Endothelial cell of umbilical vein (primary cell): Measurements from ENCODE around the gene ADRM1. TPM values are rescaled to one million over a fixed set of nuclear protein-coding genes. Genes with fewer than 3 reads are reported as not detected.

Experiments
- BruUV-seq: library from RNA; stranded (reverse); fragments of 400-500 nt; replicated peaks from 2 replicates; lab custom pipeline; 2021; lab: Mats Ljungman, UMichigan
- CTCF ChIA-PET: fragments of 300-600, 350-600 bp; sonication (Branson Sonifier 250); formaldehyde crosslinking; loops from one replicate; lab custom pipeline; 2021; ENCODE audit warnings: antibody characterized with exemption, inconsistent platforms; lab: Charles Lee
- POLR2A ChIA-PET: fragments of 300-600, 350-600 bp; sonication (Branson Sonifier 250); formaldehyde crosslinking; loops from one replicate; lab custom pipeline; 2021; ENCODE audit warnings: antibody characterized with exemption, inconsistent platforms; lab: Charles Lee
- DNase-seq: peaks from one replicate; pipeline ENCODE4 v3.0.0-alpha.2; 2011; ENCODE audit warnings: low read depth, low spot score
- FAIRE-seq: peaks from 2 replicates; lab custom pipeline; 2011; peaks lifted over from hg19 to GRCh38; lab: Jason Lieb, UNC
- H2AFZ ChIP-seq: 2 replicates; pipeline ENCODE4 v1.6.0; 2012; ENCODE audit warnings: low read depth, low read length, control low read depth, inconsistent platforms
- H3K27ac ChIP-seq: 2 replicates; pipeline ENCODE4 v1.5.1; 2011; ENCODE audit warnings: low read depth, mild to moderate bottlenecking, control low read depth, low read length, moderate library complexity; ENCODE audit not compliant: insufficient read depth
- H3K27me3 ChIP-seq, 2 experiments: 2 replicates each; pipeline versions ENCODE4 v1.6.0 to v1.6.1; 2011; ENCODE audit warnings: low read length in 2 of 2, mixed read lengths in 1 of 2; ENCODE audit not compliant: control insufficient read depth in 2 of 2, insufficient read depth in 2 of 2
- H3K36me3 ChIP-seq, 2 experiments: 2 replicates in 1 of 2; 3 replicates in 1 of 2; pipeline ENCODE4 v1.5.1; 2011; ENCODE audit warnings: low read length in 2 of 2, mild to moderate bottlenecking in 1 of 2, moderate library complexity in 1 of 2; ENCODE audit not compliant: control insufficient read depth in 2 of 2, insufficient read depth in 2 of 2; ENCODE audit errors: extremely low read depth in 1 of 2
- H3K4me1 ChIP-seq: 3 replicates; pipeline ENCODE4 v1.5.1; 2011; ENCODE audit warnings: mild to moderate bottlenecking, low read length; ENCODE audit not compliant: control insufficient read depth, insufficient read depth; ENCODE audit errors: extremely low read depth
- H3K4me2 ChIP-seq: 2 replicates; pipeline ENCODE4 v1.6.1; 2011; ENCODE audit warnings: low read length, control low read depth, mixed read lengths; ENCODE audit not compliant: insufficient read depth
- H3K4me3 ChIP-seq, 3 experiments: fragments of 200-600 bp in 1 of 3; sonication (generic), shearing (Covaris generic) in 1 of 3; replicated peaks in 1 of 3; 2 replicates each; pipeline ENCODE4 v1.5.1; 2011 to 2016; ENCODE audit warnings: control low read depth in 3 of 3, low read length in 3 of 3, mild to moderate bottlenecking in 2 of 3, inconsistent platforms in 1 of 3, low read depth in 1 of 3, moderate library complexity in 1 of 3; ENCODE audit not compliant: insufficient read depth in 1 of 3
- H3K79me2 ChIP-seq: 2 replicates; pipeline ENCODE4 v1.6.0; 2012; ENCODE audit warnings: low read length, inconsistent platforms; ENCODE audit not compliant: control insufficient read depth, insufficient read depth
- H3K9ac ChIP-seq: replicated peaks from 2 replicates; pipeline ENCODE3; 2011; ENCODE audit warnings: low read length, control low read depth; ENCODE audit not compliant: insufficient read depth; ENCODE audit errors: extremely low read depth
- H3K9me1 ChIP-seq: replicated peaks from 3 replicates; pipeline ENCODE4 v1.6.0; 2011; ENCODE audit warnings: mild to moderate bottlenecking, low read length; ENCODE audit not compliant: control insufficient read depth, insufficient read depth; ENCODE audit errors: extremely low read depth
- H3K9me3 ChIP-seq: replicated peaks from 2 replicates; pipeline ENCODE4 v1.5.1; 2012; ENCODE audit warnings: low read length, inconsistent platforms; ENCODE audit not compliant: control insufficient read depth, insufficient read depth
- H4K20me1 ChIP-seq: replicated peaks from 2 replicates; pipeline ENCODE3; 2011; ENCODE audit warnings: mild to moderate bottlenecking, low read length; ENCODE audit not compliant: control insufficient read depth, insufficient read depth; ENCODE audit errors: extremely low read depth
- EZH2 ChIP-seq: IDR thresholded peaks from 2 replicates; pipeline ENCODE4 v1.6.1; 2012; ENCODE audit warnings: borderline replicate concordance, low read depth, mild to moderate bottlenecking, moderate library complexity, low read length, inconsistent platforms; ENCODE audit not compliant: severe bottlenecking
- FOS ChIP-seq: IDR thresholded peaks from 2 replicates; pipeline ENCODE4 v1.6.1; 2011; ENCODE audit warnings: mild to moderate bottlenecking, low read length, moderate library complexity, borderline replicate concordance; ENCODE audit not compliant: insufficient read depth
- GATA2 ChIP-seq: IDR thresholded peaks from 2 replicates; pipeline ENCODE4 v1.7.0; 2011; ENCODE audit warnings: low read depth, mild to moderate bottlenecking, moderate library complexity, mixed read lengths, low read length; ENCODE audit not compliant: insufficient read length, insufficient read depth
- JUN ChIP-seq: IDR thresholded peaks from 2 replicates; pipeline ENCODE4 v1.6.1; 2011; ENCODE audit warnings: borderline replicate concordance, low read depth; ENCODE audit not compliant: insufficient read length, insufficient read depth
- MAX ChIP-seq: IDR thresholded peaks from 2 replicates; pipeline ENCODE4 v1.6.1; 2011; ENCODE audit not compliant: insufficient read depth, insufficient read length
- MYC ChIP-seq: IDR thresholded peaks from one replicate; pipeline ENCODE4 v1.6.1; 2011; ENCODE audit warnings: mild to moderate bottlenecking, low read depth, low read length
- POLR2A ChIP-seq: IDR thresholded peaks from 2 replicates; pipeline ENCODE4 v1.6.1; 2012; ENCODE audit warnings: low read depth, mild to moderate bottlenecking, control low read depth, low read length
- POLR2AphosphoS5 ChIP-seq: IDR thresholded peaks from 2 replicates; pipeline ENCODE4 v1.6.1; 2012; ENCODE audit warnings: low read depth, mild to moderate bottlenecking, control low read depth, low read length, moderate library complexity; ENCODE audit not compliant: insufficient read depth
- dilution Hi-C: fragments of 300-500 bp; cut with MboI; formaldehyde crosslinking; loops from one replicate; pipeline ENCODE4 v1.15.0; 2019; ENCODE audit warnings: low sequenced_read_pairs; ENCODE audit not compliant: extremely low pct_ligation_motif_present
- intact Hi-C: fragments of 100-400 bp; cut with micrococcal nuclease; formaldehyde crosslinking; loops from one replicate; pipeline ENCODE4 v1.10.0; 2022
- polyA plus RNA-seq, 4 experiments: library from polyadenylated mRNA; depleted of rRNA in 3 of 4; stranded (reverse) in 3 of 4; unstranded in 1 of 4; fragments of >200 nt; gene quantifications; 2 replicates each; pipeline versions ENCODE4 v1.2.1 to v1.2.3, GENCODE V29; 2011 to 2012; ENCODE audit warnings: missing spikeins in 1 of 4
- total RNA-seq: library from RNA; stranded (reverse); gene quantifications from 2 replicates; pipeline ENCODE4 v1.2.3, GENCODE V29; 2021
- TF ChIP-seq, protein P1 (sequence below), 2 donors: IDR thresholded peaks; 1 replicate in 1 of 2; 2 replicates in 1 of 2; pipeline ENCODE4 v1.5.1; 2011; ENCODE audit warnings: low read length in 2 of 2, mild to moderate bottlenecking in 2 of 2, moderate library complexity in 2 of 2, control low read depth in 1 of 2, inconsistent platforms in 1 of 2, low read depth in 1 of 2; ENCODE audit not compliant: insufficient read depth in 1 of 2; ENCODE audit errors: extremely low read depth in 1 of 2

The ADRM1 gene
- total and polyA plus RNA-seq, 2 donors (not counting 3 experiments of a cell fraction or from before 2014, with no cell fraction given): 154 to 179 TPM

DNA sequence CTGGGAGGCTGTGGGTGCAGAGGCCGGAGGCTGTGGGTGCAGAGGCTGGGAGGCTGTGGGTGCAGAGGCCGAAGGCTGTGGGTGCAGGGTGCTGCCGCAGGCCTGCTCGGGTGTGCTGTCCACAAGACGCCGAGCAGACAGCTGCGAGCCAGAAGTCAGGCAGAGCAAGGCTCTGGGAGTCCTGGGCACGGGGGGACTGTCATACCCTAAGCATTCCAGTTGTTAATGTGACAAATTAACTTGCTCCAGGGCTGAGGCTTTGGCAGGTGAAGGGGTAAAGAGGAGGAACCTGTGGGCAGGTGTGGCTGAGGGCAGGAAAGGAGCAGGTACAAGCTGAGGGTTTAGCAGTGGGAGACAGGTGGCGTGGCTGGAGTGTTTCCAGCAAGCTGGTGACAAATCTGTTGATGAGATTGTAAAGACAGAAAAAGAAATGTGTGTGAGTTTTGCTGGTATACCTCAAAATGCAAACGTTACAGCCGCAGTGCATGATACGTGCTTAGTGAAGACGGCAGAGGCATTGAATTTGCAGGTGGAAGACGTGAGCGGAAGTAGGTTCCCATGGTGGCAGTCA is 14.2 kb upstream of the ADRM1 start:
- peaks cover 2 to 12% of the 10 kb centered on the region in 2 experiments for H3K36me3 ChIP-seq
- intact Hi-C loops: loop anchor here (5.0 kb wide), 1 partner anchor 86 kb away; no protein-coding TSS in a partner anchor

More for the DNA sequence above, 14.2 kb upstream of the ADRM1 start:
- no peak overlapping the region for H3K27ac ChIP-seq
- TF ChIP-seq EZH2 (no peak), JUN (no peak), POLR2A (no peak), GATA2 (no peak), POLR2AphosphoS5 (no peak), MAX (no peak), MYC (no peak), FOS (no peak)
- TF ChIP-seq, protein P1, sequence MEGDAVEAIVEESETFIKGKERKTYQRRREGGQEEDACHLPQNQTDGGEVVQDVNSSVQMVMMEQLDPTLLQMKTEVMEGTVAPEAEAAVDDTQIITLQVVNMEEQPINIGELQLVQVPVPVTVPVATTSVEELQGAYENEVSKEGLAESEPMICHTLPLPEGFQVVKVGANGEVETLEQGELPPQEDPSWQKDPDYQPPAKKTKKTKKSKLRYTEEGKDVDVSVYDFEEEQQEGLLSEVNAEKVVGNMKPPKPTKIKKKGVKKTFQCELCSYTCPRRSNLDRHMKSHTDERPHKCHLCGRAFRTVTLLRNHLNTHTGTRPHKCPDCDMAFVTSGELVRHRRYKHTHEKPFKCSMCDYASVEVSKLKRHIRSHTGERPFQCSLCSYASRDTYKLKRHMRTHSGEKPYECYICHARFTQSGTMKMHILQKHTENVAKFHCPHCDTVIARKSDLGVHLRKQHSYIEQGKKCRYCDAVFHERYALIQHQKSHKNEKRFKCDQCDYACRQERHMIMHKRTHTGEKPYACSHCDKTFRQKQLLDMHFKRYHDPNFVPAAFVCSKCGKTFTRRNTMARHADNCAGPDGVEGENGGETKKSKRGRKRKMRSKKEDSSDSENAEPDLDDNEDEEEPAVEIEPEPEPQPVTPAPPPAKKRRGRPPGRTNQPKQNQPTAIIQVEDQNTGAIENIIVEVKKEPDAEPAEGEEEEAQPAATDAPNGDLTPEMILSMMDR (IDR thresholded peaks at IDR 0.05; ENCODE audit: extremely low read depth in 1 of 2, insufficient read depth in 1 of 2, low read depth in 1 of 2, low read length in 2 of 2): no peak
- H3K9me1 ChIP-seq: no peaks in the 10 kb centered on the region
- H3K4me1 ChIP-seq: peaks cover 19% of the 10 kb centered on the region
- H3K79me2 ChIP-seq: no peaks in the 10 kb centered on the region
- H3K9me3 ChIP-seq: no peaks in the 10 kb centered on the region
- CTCF ChIA-PET: no interaction called here
- POLR2A ChIA-PET: no interaction called here
- H3K27me3 ChIP-seq: no peaks in the 10 kb centered on the region
- no TSS peak for BruUV-seq
- H3K9ac ChIP-seq: no peak overlapping the region
- no peak overlapping the region for H3K4me3 ChIP-seq
- no peak overlapping the region for H3K4me2 ChIP-seq
- dilution Hi-C loops: no loop called here
- DNase-seq: no peak
- H4K20me1 ChIP-seq: no peaks in the 10 kb centered on the region
- no peak overlapping the region for H2AFZ ChIP-seq
- FAIRE-seq: no peak
